ENCODE data around the gene FBXO10. TPM values are rescaled to one million over a fixed set of nuclear protein-coding genes. Genes with fewer than 3 reads are reported as not detected.

FBXO10 gene
- total RNA-seq, 1 donor from 2014 or later: 68.7 TPM

GRCh38 chr9:37495571-37495970 is 80.6 kb downstream of the FBXO10 start:
- TF ChIP-seq, protein P1, sequence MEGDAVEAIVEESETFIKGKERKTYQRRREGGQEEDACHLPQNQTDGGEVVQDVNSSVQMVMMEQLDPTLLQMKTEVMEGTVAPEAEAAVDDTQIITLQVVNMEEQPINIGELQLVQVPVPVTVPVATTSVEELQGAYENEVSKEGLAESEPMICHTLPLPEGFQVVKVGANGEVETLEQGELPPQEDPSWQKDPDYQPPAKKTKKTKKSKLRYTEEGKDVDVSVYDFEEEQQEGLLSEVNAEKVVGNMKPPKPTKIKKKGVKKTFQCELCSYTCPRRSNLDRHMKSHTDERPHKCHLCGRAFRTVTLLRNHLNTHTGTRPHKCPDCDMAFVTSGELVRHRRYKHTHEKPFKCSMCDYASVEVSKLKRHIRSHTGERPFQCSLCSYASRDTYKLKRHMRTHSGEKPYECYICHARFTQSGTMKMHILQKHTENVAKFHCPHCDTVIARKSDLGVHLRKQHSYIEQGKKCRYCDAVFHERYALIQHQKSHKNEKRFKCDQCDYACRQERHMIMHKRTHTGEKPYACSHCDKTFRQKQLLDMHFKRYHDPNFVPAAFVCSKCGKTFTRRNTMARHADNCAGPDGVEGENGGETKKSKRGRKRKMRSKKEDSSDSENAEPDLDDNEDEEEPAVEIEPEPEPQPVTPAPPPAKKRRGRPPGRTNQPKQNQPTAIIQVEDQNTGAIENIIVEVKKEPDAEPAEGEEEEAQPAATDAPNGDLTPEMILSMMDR (IDR thresholded peaks at IDR 0.05; ENCODE audit: partially characterized antibody, unreplicated experiment): no peak
- Mint-ChIP-seq H3K9me3 (ENCODE audit: unreplicated experiment) (peaks cover 2% of the 10 kb centered on the region), H3K36me3 (ENCODE audit: unreplicated experiment) (peaks cover 4% of the 10 kb centered on the region), H3K27me3 (ENCODE audit: unreplicated experiment) (peaks cover 2% of the 10 kb centered on the region), H3K4me1 (ENCODE audit: low read depth, unreplicated experiment) (no peaks in the 10 kb centered on the region), H3K4me3 (ENCODE audit: unreplicated experiment) (no peak overlapping the region), H3K27ac (ENCODE audit: unreplicated experiment) (no peak overlapping the region)
- DNase-seq: no peak

- TF ChIP-seq, protein P1 (IDR thresholded peaks at IDR 0.05; ENCODE audit: partially characterized antibody, unreplicated experiment): no peak
- Mint-ChIP-seq H3K27me3 (ENCODE audit: unreplicated experiment) (peaks cover 2% of the 10 kb centered on the region), H3K27ac (ENCODE audit: unreplicated experiment) (no peak overlapping the region), H3K4me3 (ENCODE audit: unreplicated experiment) (no peak overlapping the region), H3K36me3 (ENCODE audit: unreplicated experiment) (peaks cover 4% of the 10 kb centered on the region), H3K4me1 (ENCODE audit: low read depth, unreplicated experiment) (peaks cover 4% of the 10 kb centered on the region), H3K9me3 (ENCODE audit: unreplicated experiment) (peaks cover 4% of the 10 kb centered on the region)
- no peak for DNase-seq
Observed at GRCh38 chr9:37491939-37492338, 84.2 kb downstream of the FBXO10 start.

GRCh38 chr9:37486616-37487548 is 89.3 kb downstream of the FBXO10 start:
- Mint-ChIP-seq H3K4me1 (ENCODE audit: low read depth, unreplicated experiment) (peaks cover 11% of the 10 kb centered on the region), H3K36me3 (ENCODE audit: unreplicated experiment) (no peaks in the 10 kb centered on the region), H3K27me3 (ENCODE audit: unreplicated experiment) (no peaks in the 10 kb centered on the region), H3K4me3 (ENCODE audit: unreplicated experiment) (peak overlapping the region; percentile 100), H3K27ac (ENCODE audit: unreplicated experiment) (peak overlapping the region; percentile 91), H3K9me3 (ENCODE audit: unreplicated experiment) (peaks cover 5% of the 10 kb centered on the region)
- no peak for DNase-seq
- TF ChIP-seq, protein P1 (IDR thresholded peaks at IDR 0.05; ENCODE audit: partially characterized antibody, unreplicated experiment): no peak

DNA sequence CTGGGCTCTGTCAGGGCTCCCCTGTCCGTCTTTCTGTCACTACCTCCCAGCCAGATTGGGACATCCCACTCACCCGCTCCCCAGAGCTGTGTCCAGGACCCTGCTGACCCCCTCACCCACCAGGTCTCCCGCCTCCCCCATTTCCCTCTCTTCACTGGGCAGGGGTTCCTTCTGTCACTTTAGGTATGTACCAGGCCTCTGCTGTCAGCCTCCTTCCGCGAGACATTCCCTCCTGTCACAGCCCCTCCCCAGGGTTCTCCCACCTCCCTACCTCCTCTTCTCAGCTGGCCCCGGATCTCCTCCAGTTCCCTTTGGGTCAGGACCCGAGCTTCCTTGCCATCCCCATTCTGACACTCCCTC is 89.9 kb downstream of the FBXO10 start:
- Mint-ChIP-seq H3K4me3 (ENCODE audit: unreplicated experiment) (peak overlapping the region; percentile 100), H3K27me3 (ENCODE audit: unreplicated experiment) (no peaks in the 10 kb centered on the region), H3K36me3 (ENCODE audit: unreplicated experiment) (no peaks in the 10 kb centered on the region), H3K4me1 (ENCODE audit: low read depth, unreplicated experiment) (peaks cover 11% of the 10 kb centered on the region), H3K9me3 (ENCODE audit: unreplicated experiment) (peaks cover 5% of the 10 kb centered on the region), H3K27ac (ENCODE audit: unreplicated experiment) (peak overlapping the region; percentile 91)
- DNase-seq: no peak
- TF ChIP-seq, protein P1 (IDR thresholded peaks at IDR 0.05; ENCODE audit: partially characterized antibody, unreplicated experiment): no peak

Measured in glutamatergic neuron (in vitro differentiated cells).